K562 (cell line): Measurements from ENCODE around the gene ENTPD8. TPM values are rescaled to one million over a fixed set of nuclear protein-coding genes. Genes with fewer than 3 reads are reported as not detected.

Experiments used
- BRF1 ChIP-seq: IDR thresholded peaks from 3 replicates; pipeline ENCODE4 v1.6.1; 2011; ENCODE audit warnings: borderline replicate concordance, mild to moderate bottlenecking; ENCODE audit not compliant: insufficient read length; ENCODE audit errors: extremely low read depth
- CBX3 ChIP-seq, 2 experiments: IDR thresholded peaks; 1 replicate in 1 of 2; 2 replicates in 1 of 2; pipeline ENCODE4 v1.6.1; 2012; ENCODE audit warnings: inconsistent platforms in 2 of 2, low read length in 2 of 2, borderline replicate concordance in 1 of 2, control low read depth in 1 of 2
- FUS ChIP-seq: fragments of 200-400 bp; formaldehyde crosslinking; optimal IDR thresholded peaks from 2 replicates; pipeline ENCODE3; 2017; ENCODE audit warnings: low read depth, low read length
- JUN ChIP-seq, 2 experiments: sonication (generic) in 1 of 2; formaldehyde crosslinking in 1 of 2; IDR thresholded peaks; 2 replicates each; pipeline versions ENCODE4 v1.6.1 to v1.8.0; 2012 to 2022; ENCODE audit warnings: borderline replicate concordance in 2 of 2, mild to moderate bottlenecking in 2 of 2, improper control_type of control experiment in 1 of 2, low read depth in 1 of 2, low read length in 1 of 2, missing genetic modification reagents in 1 of 2
- MGA ChIP-seq: fragments of 450-650 bp; IDR thresholded peaks from 2 replicates; pipeline ENCODE4 v1.6.1; 2016; ENCODE audit warnings: mild to moderate bottlenecking, moderate library complexity
- NKRF ChIP-seq: fragments of 450-650 bp; IDR thresholded peaks from 2 replicates; pipeline ENCODE4 v1.6.1; 2016; ENCODE audit warnings: borderline replicate concordance
- NUFIP1 ChIP-seq: fragments of 450-650 bp; IDR thresholded peaks from 2 replicates; pipeline ENCODE4 v1.6.1; 2018; ENCODE audit not compliant: partially characterized antibody
- PYGO2 ChIP-seq: fragments of 450-650 bp; IDR thresholded peaks from 2 replicates; pipeline ENCODE4 v1.6.1; 2016; ENCODE audit warnings: mild to moderate bottlenecking, missing genetic modification characterization, moderate library complexity, missing compliant biosample characterization
- SREBF2 ChIP-seq: sonication (generic); formaldehyde crosslinking; IDR thresholded peaks from 2 replicates; pipeline ENCODE4 v1.4.0; 2020; ENCODE audit warnings: mild to moderate bottlenecking, missing genetic modification reagents
- TAF15 ChIP-seq: fragments of 200-400 bp; formaldehyde crosslinking; IDR thresholded peaks from 2 replicates; pipeline ENCODE4 v1.6.1; 2017; ENCODE audit warnings: mild to moderate bottlenecking, low read depth, low read length, moderate library complexity
- TBL1XR1 ChIP-seq, 2 experiments: IDR thresholded peaks; 2 replicates each; pipeline ENCODE4 v1.6.1; 2012; ENCODE audit warnings: improper control_type of control experiment in 2 of 2, low read length in 2 of 2, mild to moderate bottlenecking in 1 of 2
- THRAP3 ChIP-seq: fragments of 450-650 bp; IDR thresholded peaks from 2 replicates; pipeline ENCODE4 v1.6.1; 2016; ENCODE audit warnings: mild to moderate bottlenecking, inconsistent platforms, borderline replicate concordance
- ZKSCAN1 ChIP-seq: fragments of 150-350 bp; IDR thresholded peaks from 2 replicates; pipeline ENCODE4 v1.6.1; 2016; ENCODE audit warnings: low read depth, low read length
- ZZZ3 ChIP-seq: fragments of 450-650 bp; IDR thresholded peaks from 2 replicates; pipeline ENCODE4 v1.6.1; 2016; ENCODE audit warnings: antibody characterized with exemption, mild to moderate bottlenecking, moderate library complexity
- polyA plus RNA-seq, 8 experiments: library from polyadenylated mRNA; depleted of rRNA in 4 of 8; stranded (reverse) in 5 of 8; unstranded in 3 of 8; fragments of >200 nt; fragmentation: Nextera tagmentation in 2 of 8; fragmentation: Illumina TruSeq in 1 of 8; extraction: Ambion mirVana in 2 of 8; extraction: Trizol in 1 of 8; gene quantifications; 2 replicates each; pipeline versions ENCODE4 v1.2.1 to v1.2.3, GENCODE V29; 2011 to 2014; ENCODE audit warnings: inconsistent platforms in 1 of 8, missing spikeins in 1 of 8
- total RNA-seq, 7 experiments: library from RNA; depleted of rRNA in 6 of 7; stranded (reverse); fragments of >200 nt in 6 of 7; fragmentation: Illumina TruSeq in 2 of 7; extraction: Trizol in 2 of 7; gene quantifications; 2 replicates each; pipeline versions ENCODE4 v1.2.1 to v1.2.3, GENCODE V29; 2011 to 2021; ENCODE audit warnings: low replicate concordance in 1 of 7

The ENTPD8 gene
- total and polyA plus RNA-seq, 9 of the 15 experiments (the other 6 are each of a cell fraction or from before 2014, with no cell fraction given), result 0.06 to 0.27 (median 0.19) TPM; not detected in 5

DNA sequence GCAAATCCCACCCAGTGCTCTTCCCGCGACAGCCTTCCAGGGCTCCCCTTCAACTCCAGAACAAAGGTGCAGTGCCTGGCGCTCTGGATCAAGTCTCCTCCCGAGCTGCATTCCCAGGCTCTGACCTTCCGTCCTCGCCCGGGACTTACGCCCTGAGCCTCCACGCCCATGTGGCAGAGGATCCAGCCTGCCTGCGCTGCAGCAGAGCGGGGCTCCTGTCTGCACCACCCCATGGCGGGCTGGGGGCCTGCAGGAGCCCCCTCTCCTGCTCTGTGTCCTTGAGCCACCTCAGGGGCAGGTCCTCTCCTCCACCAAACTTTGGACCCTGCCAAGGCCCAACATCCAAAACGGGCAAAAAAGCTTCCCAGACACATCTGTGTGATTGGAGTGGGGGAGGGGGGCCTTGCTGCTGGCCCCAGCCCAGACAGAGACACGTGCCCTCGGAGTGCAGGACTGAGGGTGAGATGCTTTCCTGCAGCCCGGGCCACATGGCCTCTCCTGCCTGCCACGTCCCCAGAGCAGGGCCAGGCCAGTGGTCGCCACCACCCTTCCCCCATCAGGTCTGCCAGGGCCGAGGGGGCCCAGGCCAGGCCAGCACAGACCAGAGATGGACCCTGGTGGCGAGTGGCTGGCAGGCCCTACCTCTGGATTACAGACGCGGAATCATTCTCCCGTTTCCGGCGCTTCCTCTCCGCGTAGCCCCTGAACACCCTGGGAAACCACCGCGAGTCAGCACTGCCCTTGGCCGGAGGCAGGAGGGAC lies 13.6 kb upstream of the ENTPD8 start (continued):
- no peak for TF ChIP-seq MGA
- no peak for TF ChIP-seq CBX3 (IDR thresholded peaks at IDR 0.05; ENCODE audit: borderline replicate concordance in 1 of 2, low read length in 2 of 2)
- TF ChIP-seq BRF1, result no peak
- TF ChIP-seq ZKSCAN1, result no peak
- no peak for TF ChIP-seq TBL1XR1 (IDR thresholded peaks at IDR 0.05; ENCODE audit: low read length in 2 of 2)
- no peak for TF ChIP-seq SREBF2
- TF ChIP-seq JUN (IDR thresholded peaks at IDR 0.05; ENCODE audit: borderline replicate concordance, low read depth, low read length), result no peak
- TF ChIP-seq JUN (CRISPR knock-in tag; IDR thresholded peaks at IDR 0.05; ENCODE audit: borderline replicate concordance), result 0 out of 2 replicates have a peak, but pooled peaks have one; percentile 24
- TF ChIP-seq ZZZ3, result no peak
- TF ChIP-seq PYGO2, result no peak
- no peak for TF ChIP-seq THRAP3
- TF ChIP-seq NUFIP1, result no peak
- TF ChIP-seq TAF15, result no peak
- TF ChIP-seq FUS, result no peak
- TF ChIP-seq NKRF, result no peak
